T-helper 1 cell treated with Interleukin-12 subunit alpha and Interleukin-12 subunit beta and Interleukin-4 antibody, amounts not matched to agents 30 μg/mL and 1 μg/mL, for 36 hours (primary cell): ENCODE data around the gene RNF39.
"Not testable (repeated sequence)": the region's sequence is repeated elsewhere in the genome, so short reads cannot be mapped to it uniquely, and the experiment has no call there.

ENCODE experiments used
- H3K27ac Mint-ChIP-seq: one replicate; pipeline ENCODE4 v1.8.0; 2021; ENCODE audit warnings: mild to moderate bottlenecking, mixed read lengths
- H3K27me3 Mint-ChIP-seq: one replicate; pipeline ENCODE4 v1.8.0; 2021; ENCODE audit warnings: low read depth, mixed read lengths
- H3K36me3 Mint-ChIP-seq: one replicate; pipeline ENCODE4 v1.8.0; 2021; ENCODE audit warnings: low read depth, mixed read lengths
- H3K4me1 Mint-ChIP-seq: one replicate; pipeline ENCODE4 v1.8.0; 2021; ENCODE audit warnings: low read depth, mixed read lengths
- H3K4me3 Mint-ChIP-seq: one replicate; pipeline ENCODE4 v1.8.0; 2021; ENCODE audit warnings: mild to moderate bottlenecking, moderate library complexity, mixed read lengths
- H3K9me3 Mint-ChIP-seq: one replicate; pipeline ENCODE4 v1.8.0; 2021; ENCODE audit warnings: mixed read lengths

Gene RNF39

DNA sequence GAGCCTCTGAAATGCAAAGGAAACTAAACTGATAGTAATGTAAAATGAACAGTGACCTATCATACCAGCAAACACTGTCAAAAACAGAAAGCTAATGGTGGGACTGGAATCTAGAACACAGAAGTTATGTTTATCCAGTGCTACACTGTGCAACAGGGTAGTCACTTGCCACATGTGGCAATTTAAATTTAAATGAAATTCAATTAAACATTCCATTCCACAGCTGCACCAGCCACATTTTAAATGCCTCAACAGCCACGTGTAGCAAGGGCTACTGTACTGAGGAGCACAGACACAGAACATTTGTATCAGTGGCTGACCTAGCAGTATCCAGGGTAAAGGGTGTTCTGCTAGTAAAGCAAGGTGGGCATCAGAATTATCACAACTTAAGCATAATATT, 20.1 kb downstream of the RNF39 start:
- no peak overlapping the region for H3K27ac Mint-ChIP-seq
- H3K36me3 Mint-ChIP-seq, result peaks cover 6% of the 10 kb centered on the region
- peaks cover 3% of the 10 kb centered on the region for H3K4me1 Mint-ChIP-seq
- no peak overlapping the region for H3K4me3 Mint-ChIP-seq
- H3K27me3 Mint-ChIP-seq, result no peaks in the 10 kb centered on the region
- H3K9me3 Mint-ChIP-seq, result no peaks in the 10 kb centered on the region

DNA sequence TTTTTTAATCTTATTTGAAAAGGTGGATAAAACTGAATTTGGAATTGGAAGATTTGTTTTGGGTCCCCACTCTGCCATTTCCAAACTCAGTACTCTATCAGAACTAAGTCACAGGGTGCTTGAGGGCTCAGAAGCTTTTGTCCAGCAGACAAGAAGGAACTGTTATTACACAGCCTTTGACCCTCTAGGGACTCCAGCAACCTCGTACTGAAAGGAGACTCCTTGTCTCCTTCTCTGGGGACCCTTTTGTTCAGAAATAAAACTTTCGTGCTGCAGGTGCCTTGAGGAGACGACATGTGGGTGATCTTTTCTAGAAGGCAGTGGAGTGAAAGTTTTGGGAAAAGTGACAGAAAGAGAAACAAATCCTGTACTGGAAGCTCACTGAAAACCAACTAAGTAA, 21.9 kb downstream of the RNF39 start:
- Mint-ChIP-seq H3K4me3 (no peak overlapping the region), H3K36me3 (peaks cover 6% of the 10 kb centered on the region), H3K27ac (no peak overlapping the region), H3K27me3 (no peaks in the 10 kb centered on the region), H3K4me1 (no peaks in the 10 kb centered on the region), H3K9me3 (no peaks in the 10 kb centered on the region)

DNA sequence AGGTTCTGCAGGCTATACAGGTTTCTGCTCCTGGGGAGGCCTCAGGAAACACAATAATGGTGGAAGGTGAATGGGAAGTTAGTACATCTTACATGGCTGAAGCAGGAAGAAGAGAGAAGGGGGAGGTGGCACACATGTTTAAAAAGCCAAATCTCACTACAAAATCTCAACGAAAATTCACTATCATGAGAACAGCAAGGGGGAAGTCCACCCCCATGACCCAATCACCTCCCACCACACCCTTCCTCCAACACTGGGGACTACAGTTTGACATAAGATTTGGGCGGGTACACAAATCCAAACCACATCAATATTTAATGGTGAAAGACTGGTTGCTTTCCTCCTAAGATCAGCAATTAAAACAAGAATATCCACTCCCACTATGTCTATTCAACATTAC, 28.3 kb downstream of the RNF39 start:
- Mint-ChIP-seq H3K9me3 (no peaks in the 10 kb centered on the region), H3K36me3 (no peaks in the 10 kb centered on the region), H3K27ac (no peak overlapping the region), H3K4me1 (peaks cover 16% of the 10 kb centered on the region), H3K4me3 (no peak overlapping the region), H3K27me3 (no peaks in the 10 kb centered on the region)

DNA sequence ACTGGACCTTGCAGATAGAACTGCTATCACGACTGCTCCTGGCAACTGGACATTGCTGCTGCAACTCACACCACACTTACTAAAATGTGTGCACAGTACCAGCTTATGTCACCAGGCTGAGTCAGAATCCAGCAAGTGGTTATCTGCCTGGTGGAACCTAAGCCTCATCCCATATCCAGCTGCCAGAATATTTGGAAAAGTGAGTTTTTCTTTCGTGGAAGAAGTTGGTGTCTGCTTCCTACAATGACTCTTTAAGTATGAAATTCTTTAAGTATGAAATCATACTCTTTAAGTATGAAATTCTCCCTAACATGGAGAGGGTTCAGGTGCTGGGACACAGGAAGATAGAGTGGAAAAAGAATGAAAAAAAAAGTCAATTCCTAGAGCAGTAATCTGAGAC, 30.9 kb downstream of the RNF39 start:
- no peak overlapping the region for H3K27ac Mint-ChIP-seq
- peaks cover 17% of the 10 kb centered on the region for H3K4me1 Mint-ChIP-seq
- H3K9me3 Mint-ChIP-seq, result no peaks in the 10 kb centered on the region
- no peaks in the 10 kb centered on the region for H3K27me3 Mint-ChIP-seq
- H3K36me3 Mint-ChIP-seq, result no peaks in the 10 kb centered on the region
- H3K4me3 Mint-ChIP-seq, result no peak overlapping the region

DNA sequence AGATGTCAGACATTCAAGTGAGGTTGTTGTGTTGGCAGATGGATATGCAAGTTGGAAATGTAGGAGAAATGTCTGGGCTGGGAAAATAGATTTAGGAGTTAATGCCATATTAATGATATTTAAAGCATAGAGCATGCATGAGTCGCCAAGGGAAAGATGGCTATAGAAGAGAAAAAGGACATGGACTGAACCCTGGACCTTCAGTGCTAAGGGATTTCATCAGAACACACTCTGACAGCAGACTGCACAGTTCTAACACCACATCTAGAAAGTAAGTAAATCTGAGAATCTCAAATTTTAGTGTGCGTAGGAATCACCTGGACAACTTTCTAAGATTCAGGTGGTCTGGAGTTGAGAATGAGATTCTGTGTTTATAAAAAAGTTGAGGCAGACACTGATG, 31.8 kb downstream of the RNF39 start:
- no peaks in the 10 kb centered on the region for H3K9me3 Mint-ChIP-seq
- no peak overlapping the region for H3K27ac Mint-ChIP-seq
- no peaks in the 10 kb centered on the region for H3K27me3 Mint-ChIP-seq
- no peaks in the 10 kb centered on the region for H3K36me3 Mint-ChIP-seq
- H3K4me3 Mint-ChIP-seq, result no peak overlapping the region
- peaks cover 17% of the 10 kb centered on the region for H3K4me1 Mint-ChIP-seq

DNA sequence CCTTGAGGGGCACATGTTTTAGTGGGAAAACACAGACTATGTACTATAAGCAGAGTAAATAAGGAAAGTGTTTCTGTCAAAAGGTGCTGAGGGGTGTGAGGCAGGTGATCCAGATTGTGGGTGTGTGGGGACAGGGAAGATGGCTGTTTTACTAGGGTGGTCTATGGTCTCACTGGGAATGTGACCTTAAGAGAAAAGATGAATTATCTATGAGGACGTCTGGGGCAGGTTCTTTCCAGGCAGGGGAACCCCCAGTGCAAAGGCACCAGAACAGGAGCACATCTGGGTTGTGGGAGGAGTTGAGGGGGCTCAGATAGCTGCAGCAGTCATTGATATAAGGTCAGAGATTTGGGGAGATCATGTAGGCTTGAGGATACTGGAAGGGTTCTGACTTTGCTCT, 32.7 kb downstream of the RNF39 start:
- peaks cover 17% of the 10 kb centered on the region for H3K4me1 Mint-ChIP-seq

DNA sequence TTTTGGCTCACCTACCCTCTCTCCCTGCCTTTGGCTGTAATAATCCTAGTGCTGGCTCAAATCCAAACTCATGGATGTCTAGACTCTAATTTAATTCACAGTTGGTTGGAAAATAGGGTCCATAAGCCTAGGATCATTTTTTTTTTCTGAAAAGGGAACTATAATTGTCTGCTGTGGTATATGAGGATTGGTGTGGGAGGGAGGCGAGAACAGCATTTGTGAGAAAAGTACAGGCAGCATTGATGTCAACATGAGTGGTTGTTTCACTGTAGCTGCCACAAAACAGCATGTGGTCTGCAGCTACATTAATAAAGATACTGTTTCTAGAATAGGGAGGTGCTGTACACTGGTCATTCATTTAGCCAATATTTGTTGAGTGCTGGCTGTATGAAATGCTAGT, 33.1 kb downstream of the RNF39 start:
- Mint-ChIP-seq H3K9me3 (no peaks in the 10 kb centered on the region), H3K27ac (no peak overlapping the region)

More for the DNA sequence above, 32.7 kb downstream of the RNF39 start:
- no peaks in the 10 kb centered on the region for H3K36me3 Mint-ChIP-seq
- H3K27ac Mint-ChIP-seq, result no peak overlapping the region
- no peaks in the 10 kb centered on the region for H3K27me3 Mint-ChIP-seq
- no peaks in the 10 kb centered on the region for H3K9me3 Mint-ChIP-seq
- H3K4me3 Mint-ChIP-seq, result no peak overlapping the region

DNA sequence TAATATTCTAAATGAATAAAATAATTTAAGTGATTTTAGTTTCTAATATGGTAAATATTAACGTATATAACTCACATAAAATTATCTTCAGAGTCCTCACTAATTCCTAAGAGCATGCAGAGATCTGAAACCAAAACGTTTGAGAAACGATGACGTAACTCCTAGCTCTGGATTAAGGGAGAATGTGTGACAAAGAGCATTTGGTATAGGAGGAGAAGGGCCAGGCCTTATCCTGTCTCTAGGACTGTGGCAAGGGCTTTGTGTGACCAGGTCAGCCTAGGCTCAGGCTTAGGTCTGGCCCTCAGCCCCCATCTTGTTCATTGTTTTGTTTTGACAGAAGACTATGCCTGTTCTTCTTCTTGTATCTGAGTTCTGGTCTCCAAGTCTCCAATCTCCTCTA, 33.7 kb downstream of the RNF39 start:
- Mint-ChIP-seq H3K36me3 (no peaks in the 10 kb centered on the region), H3K9me3 (no peaks in the 10 kb centered on the region), H3K4me1 (peaks cover 12% of the 10 kb centered on the region), H3K27ac (no peak overlapping the region), H3K4me3 (no peak overlapping the region), H3K27me3 (no peaks in the 10 kb centered on the region)

More for the DNA sequence above, 33.1 kb downstream of the RNF39 start:
- H3K4me1 Mint-ChIP-seq, result peaks cover 17% of the 10 kb centered on the region
- no peak overlapping the region for H3K4me3 Mint-ChIP-seq
- H3K36me3 Mint-ChIP-seq, result no peaks in the 10 kb centered on the region
- H3K27me3 Mint-ChIP-seq, result no peaks in the 10 kb centered on the region

DNA sequence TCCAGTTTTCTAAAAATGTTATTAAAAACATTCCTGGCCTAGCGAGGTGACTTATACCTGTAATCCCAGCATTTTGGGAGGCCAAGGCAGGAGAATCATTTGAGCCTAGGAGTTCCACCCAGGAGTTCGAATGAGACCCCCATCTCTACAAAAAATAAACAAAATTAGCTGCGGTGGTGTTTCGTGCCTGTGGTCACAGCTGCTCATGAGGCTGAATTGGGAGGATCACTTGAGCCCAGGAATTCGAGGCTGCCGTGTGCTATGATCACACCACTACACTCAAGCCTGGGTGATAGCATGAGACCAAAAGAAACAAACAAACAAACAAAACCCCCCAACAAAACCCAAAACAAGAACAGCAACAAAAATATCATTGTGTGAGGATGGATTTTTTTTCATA, 34.3 kb downstream of the RNF39 start:
- no peaks in the 10 kb centered on the region for H3K9me3 Mint-ChIP-seq
- H3K4me3 Mint-ChIP-seq, result no peak overlapping the region
- H3K27me3 Mint-ChIP-seq, result no peaks in the 10 kb centered on the region
- H3K4me1 Mint-ChIP-seq, result peaks cover 12% of the 10 kb centered on the region
- H3K36me3 Mint-ChIP-seq, result no peaks in the 10 kb centered on the region
- no peak overlapping the region for H3K27ac Mint-ChIP-seq

DNA sequence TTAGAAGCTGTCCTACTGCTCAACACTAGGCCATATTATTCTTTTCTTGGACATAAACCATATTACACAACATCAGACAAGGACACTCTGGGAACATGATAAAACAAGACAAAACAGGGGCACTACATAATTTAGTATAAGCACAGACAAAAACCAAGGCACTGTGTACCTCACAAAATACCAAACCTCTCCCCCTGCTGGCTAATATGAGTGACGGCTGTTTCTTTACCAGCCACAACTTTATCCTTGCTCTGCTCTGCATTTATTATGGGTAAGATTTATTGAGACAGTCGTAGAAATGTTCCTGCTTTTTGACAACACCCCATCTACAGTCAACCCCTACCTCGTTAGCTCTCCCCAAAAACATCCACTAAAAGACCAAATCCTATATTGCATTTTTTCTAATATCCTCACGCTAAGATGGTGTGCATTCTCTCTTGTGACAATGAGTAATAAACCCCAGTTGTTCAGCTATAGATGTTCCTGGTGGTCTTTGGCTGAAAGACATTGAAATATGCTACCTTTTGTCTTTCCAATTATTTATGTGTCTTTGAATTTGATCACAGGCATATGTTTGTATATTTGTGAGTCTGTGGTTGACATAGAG, 38.3 kb downstream of the RNF39 start:
- Mint-ChIP-seq H3K4me3 (no peak overlapping the region), H3K4me1 (peaks cover 1% of the 10 kb centered on the region), H3K27ac (no peak overlapping the region), H3K36me3 (peaks cover 2% of the 10 kb centered on the region), H3K27me3 (no peaks in the 10 kb centered on the region), H3K9me3 (no peaks in the 10 kb centered on the region)

DNA sequence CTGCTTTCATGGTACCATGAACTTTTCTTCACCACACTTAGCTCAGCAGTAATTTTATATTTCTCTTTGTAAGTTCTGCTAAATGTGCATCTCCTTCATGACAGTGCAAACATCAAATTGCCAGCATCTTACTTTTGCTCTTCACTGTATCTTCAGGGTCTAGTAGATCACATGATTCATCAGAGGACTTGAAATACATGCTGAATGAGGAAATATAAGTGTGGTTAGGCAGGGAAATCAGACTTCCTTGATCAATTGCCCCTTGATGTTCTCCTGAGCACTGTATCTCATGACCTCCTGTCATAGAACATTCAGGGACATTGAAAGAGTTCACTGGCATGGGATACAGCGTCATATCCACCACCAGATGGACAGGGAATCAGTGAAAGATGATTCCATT, 39.8 kb downstream of the RNF39 start:
- Mint-ChIP-seq H3K27me3 (no peaks in the 10 kb centered on the region), H3K36me3 (peaks cover 2% of the 10 kb centered on the region), H3K4me1 (no peaks in the 10 kb centered on the region), H3K9me3 (no peaks in the 10 kb centered on the region), H3K4me3 (no peak overlapping the region), H3K27ac (no peak overlapping the region)

DNA sequence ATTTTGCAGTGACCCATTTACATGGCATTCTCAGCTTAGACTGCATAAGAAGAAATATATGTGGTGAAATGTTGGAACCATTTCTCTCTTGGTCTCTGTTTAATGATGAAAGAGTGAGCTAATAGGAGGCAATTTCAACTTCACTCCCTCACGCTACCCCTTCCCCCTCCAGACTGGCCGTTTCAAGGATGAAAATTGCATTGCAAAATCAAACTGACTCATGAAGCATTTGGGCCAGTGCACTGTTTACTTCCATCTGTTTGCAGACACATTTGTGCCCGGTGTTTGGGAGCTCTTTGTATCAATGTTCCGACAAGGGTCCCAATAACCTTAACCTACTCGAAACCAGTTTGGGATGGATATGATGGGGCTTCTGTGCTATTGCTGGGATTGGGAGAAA, 42.1 kb downstream of the RNF39 start:
- not testable (repeated sequence) for H3K4me1 Mint-ChIP-seq, H3K36me3 Mint-ChIP-seq, H3K27me3 Mint-ChIP-seq, H3K27ac Mint-ChIP-seq, H3K4me3 Mint-ChIP-seq, H3K9me3 Mint-ChIP-seq

DNA sequence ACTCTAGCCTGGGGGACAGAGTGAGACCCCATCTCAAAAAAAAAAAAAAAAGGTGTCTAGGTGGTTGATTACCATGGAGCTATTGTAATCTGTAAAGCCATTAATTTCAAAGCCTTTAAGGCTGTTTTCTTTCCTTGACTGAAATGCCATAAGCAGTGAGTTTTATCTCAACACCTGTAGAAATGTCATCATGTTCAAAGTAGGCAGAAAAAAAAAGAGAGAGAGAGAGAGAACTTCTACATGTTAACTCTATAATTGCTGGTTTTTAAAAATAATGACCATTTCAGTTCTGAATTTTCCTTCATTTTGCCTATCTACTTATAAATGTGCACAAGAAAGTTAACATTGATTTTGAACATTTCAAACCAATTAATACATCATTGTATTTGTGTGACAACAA, 44.2 kb downstream of the RNF39 start:
- H3K27ac Mint-ChIP-seq, result no peak overlapping the region
- peaks cover 4% of the 10 kb centered on the region for H3K36me3 Mint-ChIP-seq

DNA sequence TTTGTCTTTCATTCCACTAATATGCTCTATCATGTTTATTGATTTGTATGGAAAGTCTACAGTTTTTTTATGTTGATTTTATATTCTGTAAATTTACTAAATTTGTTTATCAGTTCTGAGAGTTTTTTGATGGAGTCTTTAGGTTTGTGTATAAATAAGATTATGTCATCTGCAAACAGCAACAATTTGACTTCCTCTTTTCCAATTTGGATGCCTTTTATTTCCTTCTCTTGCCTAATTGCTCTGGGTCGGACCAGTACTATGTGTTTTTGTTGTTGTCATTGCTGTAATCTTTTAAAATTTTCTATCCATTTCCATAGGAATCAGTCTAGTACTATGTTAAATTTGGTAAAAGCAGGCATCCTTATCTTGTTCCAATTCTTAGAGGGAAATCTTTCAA, 46.0 kb downstream of the RNF39 start:
- no peaks in the 10 kb centered on the region for H3K4me1 Mint-ChIP-seq
- no peaks in the 10 kb centered on the region for H3K9me3 Mint-ChIP-seq
- no peak overlapping the region for H3K4me3 Mint-ChIP-seq
- H3K27me3 Mint-ChIP-seq, result no peaks in the 10 kb centered on the region
- peaks cover 2% of the 10 kb centered on the region for H3K36me3 Mint-ChIP-seq
- H3K27ac Mint-ChIP-seq, result no peak overlapping the region

More for the DNA sequence above, 44.2 kb downstream of the RNF39 start:
- Mint-ChIP-seq H3K27me3 (no peaks in the 10 kb centered on the region), H3K9me3 (no peaks in the 10 kb centered on the region), H3K4me3 (no peak overlapping the region), H3K4me1 (no peaks in the 10 kb centered on the region)

DNA sequence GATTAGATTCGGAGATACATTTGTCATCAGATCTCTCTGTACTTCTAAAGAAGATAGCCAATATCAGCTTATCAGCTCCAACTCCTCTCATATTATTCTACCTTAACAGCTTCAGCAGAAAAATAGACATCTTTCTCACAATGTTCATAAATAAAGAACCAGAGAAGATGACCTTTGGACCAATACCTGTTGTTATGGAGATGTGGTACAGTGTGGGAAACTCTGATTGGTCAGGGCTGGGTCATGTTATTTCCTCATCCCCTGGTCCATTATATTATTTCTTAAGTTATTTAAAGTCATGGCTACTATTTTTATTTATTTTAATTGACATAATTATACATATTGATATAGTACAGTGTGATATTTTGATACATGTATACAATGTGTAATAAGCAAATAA, 50.4 kb downstream of the RNF39 start:
- no peaks in the 10 kb centered on the region for H3K9me3 Mint-ChIP-seq
- H3K36me3 Mint-ChIP-seq, result no peaks in the 10 kb centered on the region
- H3K4me1 Mint-ChIP-seq, result no peaks in the 10 kb centered on the region
- no peaks in the 10 kb centered on the region for H3K27me3 Mint-ChIP-seq
- no peak overlapping the region for H3K4me3 Mint-ChIP-seq
- H3K27ac Mint-ChIP-seq, result no peak overlapping the region

DNA sequence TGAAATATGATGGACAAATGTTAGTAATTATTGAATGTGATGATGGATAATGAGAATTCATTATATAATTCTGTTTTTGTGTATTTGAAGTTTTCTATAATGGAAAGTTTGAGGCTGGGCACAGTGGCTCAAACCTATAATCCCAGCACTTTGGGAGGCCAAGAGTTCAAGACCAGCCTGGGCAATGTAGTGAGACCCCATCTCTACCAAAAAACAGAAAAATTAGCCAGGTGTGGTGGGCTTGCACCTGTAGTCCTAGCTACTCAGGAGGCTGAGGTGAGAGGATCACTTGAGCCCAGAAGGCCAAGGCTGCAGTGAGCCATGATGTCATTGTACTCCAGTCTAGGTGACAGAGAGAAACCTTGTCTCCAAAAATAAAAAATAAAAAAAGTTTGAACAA, 52.9 kb downstream of the RNF39 start:
- not testable (repeated sequence) for H3K4me1 Mint-ChIP-seq, H3K4me3 Mint-ChIP-seq, H3K27ac Mint-ChIP-seq, H3K36me3 Mint-ChIP-seq, H3K27me3 Mint-ChIP-seq, H3K9me3 Mint-ChIP-seq
